CD4-positive, alpha-beta T cell treated with Interleukin-4 for 1 hour (primary cell): ENCODE data around the gene ZNF208.

Experiments
- DNase-seq, 2 donors: peaks; one replicate each; pipeline ENCODE4 v3.0.0-alpha.2; 2020 to 2022

The ZNF208 gene

DNA sequence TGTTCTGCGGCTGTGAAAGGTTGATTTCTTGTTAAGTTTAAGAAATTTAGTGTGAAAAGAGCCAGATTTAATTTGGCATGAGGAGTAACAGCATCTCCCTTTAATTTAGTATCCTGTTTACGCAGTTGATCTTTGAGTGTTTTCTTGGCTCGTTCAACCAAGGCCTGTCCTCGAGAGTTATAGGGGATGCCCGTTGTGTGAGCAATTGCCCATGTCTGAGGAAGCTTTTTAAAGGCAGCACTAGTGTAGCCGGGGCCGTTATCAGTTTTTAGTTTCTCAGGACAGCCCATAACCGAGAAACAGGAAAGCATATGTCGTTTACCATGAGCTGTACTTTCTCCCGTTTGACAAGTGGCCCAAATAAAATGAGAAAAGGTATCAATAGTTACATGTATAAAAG, 127.2 kb downstream of the ZNF208 start:
- no peak for DNase-seq
